Endothelial cell of umbilical vein (primary cell): ENCODE results near the gene CHCHD3. TPM values are rescaled to one million over a fixed set of nuclear protein-coding genes. Genes with fewer than 3 reads are reported as not detected.

Experiments used
- BruUV-seq: library from RNA; stranded (reverse); fragments of 400-500 nt; replicated peaks from 2 replicates; lab custom pipeline; 2021; lab: Mats Ljungman, UMichigan
- CTCF ChIA-PET: fragments of 300-600, 350-600 bp; sonication (Branson Sonifier 250); formaldehyde crosslinking; loops from one replicate; lab custom pipeline; 2021; ENCODE audit warnings: antibody characterized with exemption, inconsistent platforms; lab: Charles Lee
- POLR2A ChIA-PET: fragments of 300-600, 350-600 bp; sonication (Branson Sonifier 250); formaldehyde crosslinking; loops from one replicate; lab custom pipeline; 2021; ENCODE audit warnings: antibody characterized with exemption, inconsistent platforms; lab: Charles Lee
- DNase-seq: peaks from one replicate; pipeline ENCODE4 v3.0.0-alpha.2; 2011; ENCODE audit warnings: low read depth, low spot score
- FAIRE-seq: peaks from 2 replicates; lab custom pipeline; 2011; peaks lifted over from hg19 to GRCh38; lab: Jason Lieb, UNC
- H2AFZ ChIP-seq: 2 replicates; pipeline ENCODE4 v1.6.0; 2012; ENCODE audit warnings: low read depth, low read length, control low read depth, inconsistent platforms
- H3K27ac ChIP-seq: 2 replicates; pipeline ENCODE4 v1.5.1; 2011; ENCODE audit warnings: low read depth, mild to moderate bottlenecking, control low read depth, low read length, moderate library complexity; ENCODE audit not compliant: insufficient read depth
- H3K27me3 ChIP-seq, 2 experiments: 2 replicates each; pipeline versions ENCODE4 v1.6.0 to v1.6.1; 2011; ENCODE audit warnings: low read length in 2 of 2, mixed read lengths in 1 of 2; ENCODE audit not compliant: control insufficient read depth in 2 of 2, insufficient read depth in 2 of 2
- H3K36me3 ChIP-seq, 2 experiments: 2 replicates in 1 of 2; 3 replicates in 1 of 2; pipeline ENCODE4 v1.5.1; 2011; ENCODE audit warnings: low read length in 2 of 2, mild to moderate bottlenecking in 1 of 2, moderate library complexity in 1 of 2; ENCODE audit not compliant: control insufficient read depth in 2 of 2, insufficient read depth in 2 of 2; ENCODE audit errors: extremely low read depth in 1 of 2
- H3K4me1 ChIP-seq: 3 replicates; pipeline ENCODE4 v1.5.1; 2011; ENCODE audit warnings: mild to moderate bottlenecking, low read length; ENCODE audit not compliant: control insufficient read depth, insufficient read depth; ENCODE audit errors: extremely low read depth
- H3K4me2 ChIP-seq: 2 replicates; pipeline ENCODE4 v1.6.1; 2011; ENCODE audit warnings: low read length, control low read depth, mixed read lengths; ENCODE audit not compliant: insufficient read depth
- H3K4me3 ChIP-seq, 3 experiments: fragments of 200-600 bp in 1 of 3; sonication (generic), shearing (Covaris generic) in 1 of 3; replicated peaks in 1 of 3; 2 replicates each; pipeline ENCODE4 v1.5.1; 2011 to 2016; ENCODE audit warnings: control low read depth in 3 of 3, low read length in 3 of 3, mild to moderate bottlenecking in 2 of 3, inconsistent platforms in 1 of 3, low read depth in 1 of 3, moderate library complexity in 1 of 3; ENCODE audit not compliant: insufficient read depth in 1 of 3
- H3K79me2 ChIP-seq: 2 replicates; pipeline ENCODE4 v1.6.0; 2012; ENCODE audit warnings: low read length, inconsistent platforms; ENCODE audit not compliant: control insufficient read depth, insufficient read depth
- H3K9ac ChIP-seq: replicated peaks from 2 replicates; pipeline ENCODE3; 2011; ENCODE audit warnings: low read length, control low read depth; ENCODE audit not compliant: insufficient read depth; ENCODE audit errors: extremely low read depth
- H3K9me1 ChIP-seq: replicated peaks from 3 replicates; pipeline ENCODE4 v1.6.0; 2011; ENCODE audit warnings: mild to moderate bottlenecking, low read length; ENCODE audit not compliant: control insufficient read depth, insufficient read depth; ENCODE audit errors: extremely low read depth
- H3K9me3 ChIP-seq: replicated peaks from 2 replicates; pipeline ENCODE4 v1.5.1; 2012; ENCODE audit warnings: low read length, inconsistent platforms; ENCODE audit not compliant: control insufficient read depth, insufficient read depth
- H4K20me1 ChIP-seq: replicated peaks from 2 replicates; pipeline ENCODE3; 2011; ENCODE audit warnings: mild to moderate bottlenecking, low read length; ENCODE audit not compliant: control insufficient read depth, insufficient read depth; ENCODE audit errors: extremely low read depth
- CTCF ChIP-seq, 2 donors: IDR thresholded peaks; 1 replicate in 1 of 2; 2 replicates in 1 of 2; pipeline ENCODE4 v1.5.1; 2011; ENCODE audit warnings: low read length in 2 of 2, mild to moderate bottlenecking in 2 of 2, moderate library complexity in 2 of 2, control low read depth in 1 of 2, inconsistent platforms in 1 of 2, low read depth in 1 of 2; ENCODE audit not compliant: insufficient read depth in 1 of 2; ENCODE audit errors: extremely low read depth in 1 of 2
- EZH2 ChIP-seq: IDR thresholded peaks from 2 replicates; pipeline ENCODE4 v1.6.1; 2012; ENCODE audit warnings: borderline replicate concordance, low read depth, mild to moderate bottlenecking, moderate library complexity, low read length, inconsistent platforms; ENCODE audit not compliant: severe bottlenecking
- FOS ChIP-seq: IDR thresholded peaks from 2 replicates; pipeline ENCODE4 v1.6.1; 2011; ENCODE audit warnings: mild to moderate bottlenecking, low read length, moderate library complexity, borderline replicate concordance; ENCODE audit not compliant: insufficient read depth
- GATA2 ChIP-seq: IDR thresholded peaks from 2 replicates; pipeline ENCODE4 v1.7.0; 2011; ENCODE audit warnings: low read depth, mild to moderate bottlenecking, moderate library complexity, mixed read lengths, low read length; ENCODE audit not compliant: insufficient read length, insufficient read depth
- JUN ChIP-seq: IDR thresholded peaks from 2 replicates; pipeline ENCODE4 v1.6.1; 2011; ENCODE audit warnings: borderline replicate concordance, low read depth; ENCODE audit not compliant: insufficient read length, insufficient read depth
- MYC ChIP-seq: IDR thresholded peaks from one replicate; pipeline ENCODE4 v1.6.1; 2011; ENCODE audit warnings: mild to moderate bottlenecking, low read depth, low read length
- POLR2A ChIP-seq: IDR thresholded peaks from 2 replicates; pipeline ENCODE4 v1.6.1; 2012; ENCODE audit warnings: low read depth, mild to moderate bottlenecking, control low read depth, low read length
- POLR2AphosphoS5 ChIP-seq: IDR thresholded peaks from 2 replicates; pipeline ENCODE4 v1.6.1; 2012; ENCODE audit warnings: low read depth, mild to moderate bottlenecking, control low read depth, low read length, moderate library complexity; ENCODE audit not compliant: insufficient read depth
- dilution Hi-C: fragments of 300-500 bp; cut with MboI; formaldehyde crosslinking; loops from one replicate; pipeline ENCODE4 v1.15.0; 2019; ENCODE audit warnings: low sequenced_read_pairs; ENCODE audit not compliant: extremely low pct_ligation_motif_present
- intact Hi-C: fragments of 100-400 bp; cut with micrococcal nuclease; formaldehyde crosslinking; loops from one replicate; pipeline ENCODE4 v1.10.0; 2022
- polyA plus RNA-seq, 4 experiments: library from polyadenylated mRNA; depleted of rRNA in 3 of 4; stranded (reverse) in 3 of 4; unstranded in 1 of 4; fragments of >200 nt; gene quantifications; 2 replicates each; pipeline versions ENCODE4 v1.2.1 to v1.2.3, GENCODE V29; 2011 to 2012; ENCODE audit warnings: missing spikeins in 1 of 4
- total RNA-seq: library from RNA; stranded (reverse); gene quantifications from 2 replicates; pipeline ENCODE4 v1.2.3, GENCODE V29; 2021
- TF ChIP-seq, protein P1 (sequence below): IDR thresholded peaks from 2 replicates; pipeline ENCODE4 v1.6.1; 2011; ENCODE audit not compliant: insufficient read depth, insufficient read length

CHCHD3 gene
- total and polyA plus RNA-seq, 2 donors (not counting 3 experiments of a cell fraction or from before 2014, with no cell fraction given), result 22.0 to 63.7 TPM

- no peak overlapping the region for H3K27ac ChIP-seq
- dilution Hi-C loops (no loop called here), intact Hi-C loops (no loop called here)
- H3K9me1 ChIP-seq, result no peaks in the 10 kb centered on the region
- DNase-seq (no peak), FAIRE-seq (no peak)
- no peak overlapping the region for H3K4me2 ChIP-seq
- H3K9ac ChIP-seq, result no peak overlapping the region
- H4K20me1 ChIP-seq, result no peaks in the 10 kb centered on the region
- TF ChIP-seq GATA2 (no peak), CTCF (IDR thresholded peaks at IDR 0.05; ENCODE audit: extremely low read depth in 1 of 2, insufficient read depth in 1 of 2, low read depth in 1 of 2, low read length in 2 of 2) (no peak), MYC (no peak), JUN (no peak)
- no TSS peak for BruUV-seq
- CTCF ChIA-PET, result interaction anchor here (1.4 kb wide), 1 partner anchor 16 kb away, joined by 3 read pairs; no protein-coding TSS in a partner anchor
- no peaks in the 10 kb centered on the region for H3K9me3 ChIP-seq
- H2AFZ ChIP-seq, result no peak overlapping the region
- no peaks in the 10 kb centered on the region for H3K27me3 ChIP-seq
- no peaks in the 10 kb centered on the region for H3K4me1 ChIP-seq
- no peaks in the 10 kb centered on the region for H3K36me3 ChIP-seq
- H3K79me2 ChIP-seq, result no peaks in the 10 kb centered on the region
- no peak overlapping the region for H3K4me3 ChIP-seq
- POLR2A ChIA-PET, result no interaction called here
Measured at GRCh38 chr7:132773527-132773956, 308.3 kb downstream of the CHCHD3 start.

DNA sequence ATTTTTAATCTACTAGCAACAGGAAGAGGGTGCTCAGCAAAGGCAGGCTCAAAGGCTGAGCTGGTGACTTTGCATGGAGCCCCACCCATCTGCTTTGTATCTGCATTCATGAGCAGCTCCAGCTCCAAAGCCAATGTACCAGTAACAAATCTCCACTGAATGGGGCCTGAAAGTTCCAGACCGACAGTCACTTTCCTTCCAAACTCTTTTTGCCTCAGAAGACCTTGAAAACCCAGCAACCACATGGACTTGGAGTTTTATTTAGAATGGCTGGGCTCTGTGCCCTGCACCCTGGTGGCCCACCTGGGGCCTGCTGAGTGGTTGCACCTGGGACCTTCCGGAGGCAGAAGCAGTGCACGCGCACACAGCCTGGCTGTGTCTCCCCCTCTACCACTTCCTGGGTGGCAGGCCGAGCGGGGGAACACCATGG is 310.6 kb downstream of the CHCHD3 start:
- intact Hi-C loops (no loop called here), dilution Hi-C loops (no loop called here)
- Histone ChIP-seq H3K9me3 (no peaks in the 10 kb centered on the region), H2AFZ (no peak overlapping the region), H3K4me1 (no peaks in the 10 kb centered on the region), H3K4me3 (no peak overlapping the region), H4K20me1 (no peaks in the 10 kb centered on the region), H3K27ac (no peak overlapping the region), H3K36me3 (no peaks in the 10 kb centered on the region), H3K4me2 (no peak overlapping the region), H3K9ac (no peak overlapping the region), H3K9me1 (no peaks in the 10 kb centered on the region), H3K27me3 (no peaks in the 10 kb centered on the region), H3K79me2 (no peaks in the 10 kb centered on the region)
- ChIA-PET CTCF (no interaction called here), POLR2A (no interaction called here)
- FAIRE-seq (no peak), DNase-seq (no peak)
- BruUV-seq, result no TSS peak
- TF ChIP-seq FOS (no peak), GATA2 (no peak), POLR2A (no peak), JUN (no peak), CTCF (IDR thresholded peaks at IDR 0.05; ENCODE audit: extremely low read depth in 1 of 2, insufficient read depth in 1 of 2, low read depth in 1 of 2, low read length in 2 of 2) (no peak), POLR2AphosphoS5 (no peak), EZH2 (no peak), MYC (no peak)
- TF ChIP-seq, protein P1, sequence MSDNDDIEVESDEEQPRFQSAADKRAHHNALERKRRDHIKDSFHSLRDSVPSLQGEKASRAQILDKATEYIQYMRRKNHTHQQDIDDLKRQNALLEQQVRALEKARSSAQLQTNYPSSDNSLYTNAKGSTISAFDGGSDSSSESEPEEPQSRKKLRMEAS, result no peak
